Uterus (tissue), 2 donors: ENCODE results near the gene AQP11.

Experiments
- CTCF ChIP-seq, 4 experiments: fragments of 200-600 bp in 2 of 4; fragments of 450-650 bp in 2 of 4; sonication (generic) in 2 of 4; IDR thresholded peaks; one replicate each; pipeline ENCODE4 v1.5.1; 2016 to 2019; ENCODE audit warnings: antibody characterized with exemption in 4 of 4, mild to moderate bottlenecking in 2 of 4, moderate library complexity in 1 of 4
- POLR2A ChIP-seq, 2 donors: fragments of 450-650 bp; IDR thresholded peaks; one replicate each; pipeline ENCODE4 v1.6.1; 2016; ENCODE audit warnings: antibody characterized with exemption in 2 of 2, mild to moderate bottlenecking in 1 of 2, moderate library complexity in 1 of 2

- TF ChIP-seq CTCF (IDR thresholded peaks at IDR 0.05) (no peak), POLR2A (IDR thresholded peaks at IDR 0.05) (no peak)
Measured at GRCh38 chr11:77650123-77650522, 60.4 kb downstream of the AQP11 start.
